Gastrocnemius medialis (tissue), 4 donors: ENCODE results near the gene PKN1. TPM values are rescaled to one million over a fixed set of nuclear protein-coding genes. Genes with fewer than 3 reads are reported as not detected.

ENCODE experiments used
- ATAC-seq, 2 donors: fragments of 150-250 bp; one replicate each; pipeline ENCODE4 v1.9.1; 2016
- DNase-seq, 2 donors: peaks; one replicate each; pipeline ENCODE4 v3.0.0-alpha.2; 2019
- H3K27ac ChIP-seq, 4 donors: fragments of 200-600 bp; sonication (generic); 1 replicate in 1 of 4; 2 replicates in 3 of 4; pipeline ENCODE4 v1.5.1; 2016 to 2018; ENCODE audit warnings: mild to moderate bottlenecking in 2 of 4, moderate library complexity in 1 of 4
- H3K27me3 ChIP-seq, 3 donors: fragments of 200-600 bp; sonication (generic) in 2 of 3; 1 replicate in 1 of 3; 2 replicates in 2 of 3; pipeline versions ENCODE4 v1.5.1 to v1.6.0; 2016 to 2019; ENCODE audit warnings: mild to moderate bottlenecking in 1 of 3, moderate library complexity in 1 of 3
- H3K36me3 ChIP-seq, 2 donors: fragments of 200-600 bp; sonication (generic) in 1 of 2; one replicate each; pipeline ENCODE4 v1.5.1; 2017 to 2018
- H3K4me1 ChIP-seq, 2 donors: fragments of 200-600 bp; sonication (generic) in 1 of 2; one replicate each; pipeline ENCODE4 v1.5.1; 2016 to 2017; ENCODE audit warnings: mild to moderate bottlenecking in 2 of 2
- H3K4me3 ChIP-seq, 4 donors: fragments of 200-600 bp; sonication (generic) in 3 of 4; 1 replicate in 1 of 4; 2 replicates in 3 of 4; pipeline ENCODE4 v1.5.1; 2016 to 2019; ENCODE audit warnings: mild to moderate bottlenecking in 2 of 4
- H3K9me3 ChIP-seq, 3 donors: fragments of 200-600 bp; sonication (generic) in 2 of 3; 1 replicate in 1 of 3; 2 replicates in 2 of 3; pipeline ENCODE4 v1.5.1; 2016 to 2019
- CTCF ChIP-seq, 5 experiments: fragments of 450-650 bp in 3 of 5; fragments of 200-600 bp in 2 of 5; sonication (generic) in 2 of 5; IDR thresholded peaks in 4 of 5; conservative IDR thresholded peaks in 1 of 5; 1 replicate in 4 of 5; 2 replicates in 1 of 5; pipeline ENCODE4 v1.5.1; 2016 to 2019; ENCODE audit warnings: antibody characterized with exemption in 5 of 5, mild to moderate bottlenecking in 3 of 5, moderate library complexity in 3 of 5
- POLR2A ChIP-seq, 2 donors: fragments of 450-650 bp; IDR thresholded peaks; one replicate each; pipeline ENCODE4 v1.6.1; 2017; ENCODE audit warnings: antibody characterized with exemption in 2 of 2, mild to moderate bottlenecking in 2 of 2, moderate library complexity in 2 of 2
- in situ Hi-C, 4 donors: fragments of 200-750 bp; cut with MboI; loops; one replicate each; pipeline versions ENCODE4 v1.15.0 to v1.8.0; 2017; ENCODE audit warnings: low sequenced_read_pairs in 4 of 4
- intact Hi-C: fragments of 100-400 bp; cut with DNase I; formaldehyde crosslinking; loops from one replicate; pipeline ENCODE4 v1.15.1; 2023; ENCODE audit warnings: low total_unique reads
- total RNA-seq, 4 donors: library from RNA; depleted of rRNA; stranded (reverse); fragments of >200 nt; gene quantifications; one replicate each; pipeline versions ENCODE4 v1.1.0 to v1.2.3, GENCODE V29; 2016

PKN1 gene
- total RNA-seq, 4 donors from 2014 or later: 52.1 to 130 (median 81.3) TPM

GRCh38 chr19:14412996-14413692 is 20.0 kb upstream of the PKN1 start:
- H3K36me3 ChIP-seq: peaks cover 0 to 47% of the 10 kb centered on the region in 2 donors
- no peaks in the 10 kb centered on the region for H3K27me3 ChIP-seq
- peaks cover 15% of the 10 kb centered on the region in 2 donors for H3K4me1 ChIP-seq
- no peak overlapping the region for H3K27ac ChIP-seq
- H3K9me3 ChIP-seq: no peaks in the 10 kb centered on the region
- ATAC-seq: no peak
- intact Hi-C loops: no loop called here
- no peak for DNase-seq
- TF ChIP-seq POLR2A (IDR thresholded peaks at IDR 0.05): no peak
- no peak for TF ChIP-seq CTCF (IDR thresholded peaks at IDR 0.05 in 4 of 5, conservative IDR thresholded peaks at IDR 0.05 in 1 of 5)
- in situ Hi-C loops: no loop called here
- H3K4me3 ChIP-seq: no peak overlapping the region

GRCh38 chr19:14413693-14414181 is 19.4 kb upstream of the PKN1 start:
- Histone ChIP-seq H3K27ac (no peak overlapping the region), H3K27me3 (no peaks in the 10 kb centered on the region), H3K4me1 (peaks cover 18 to 20% of the 10 kb centered on the region in 2 donors), H3K36me3 (peaks cover 0 to 41% of the 10 kb centered on the region in 2 donors), H3K4me3 (no peak overlapping the region), H3K9me3 (no peaks in the 10 kb centered on the region)
- TF ChIP-seq CTCF (IDR thresholded peaks at IDR 0.05 in 4 of 5, conservative IDR thresholded peaks at IDR 0.05 in 1 of 5) (no peak), POLR2A (IDR thresholded peaks at IDR 0.05) (no peak)
- ATAC-seq (no peak), DNase-seq (no peak)
- intact Hi-C loops: no loop called here
- in situ Hi-C loops: no loop called here

GRCh38 chr19:14414926-14415690 is 18.0 kb upstream of the PKN1 start:
- DNase-seq: no peak
- Histone ChIP-seq H3K4me1 (peaks cover 18 to 20% of the 10 kb centered on the region in 2 donors), H3K4me3 (no peak overlapping the region), H3K9me3 (no peaks in the 10 kb centered on the region), H3K36me3 (peaks cover 0 to 28% of the 10 kb centered on the region in 2 donors), H3K27ac (no peak overlapping the region), H3K27me3 (no peaks in the 10 kb centered on the region)
- no peak for TF ChIP-seq CTCF (IDR thresholded peaks at IDR 0.05 in 4 of 5, conservative IDR thresholded peaks at IDR 0.05 in 1 of 5)
- no peak for TF ChIP-seq POLR2A (IDR thresholded peaks at IDR 0.05)
- no peak for ATAC-seq
- in situ Hi-C loops (no loop called here), intact Hi-C loops (no loop called here)

- Histone ChIP-seq H3K36me3 (peaks cover 0 to 12% of the 10 kb centered on the region in 2 donors), H3K27me3 (no peaks in the 10 kb centered on the region), H3K9me3 (no peaks in the 10 kb centered on the region), H3K4me1 (peaks cover 18 to 20% of the 10 kb centered on the region in 2 donors), H3K27ac (no peak overlapping the region), H3K4me3 (no peak overlapping the region)
- TF ChIP-seq POLR2A (IDR thresholded peaks at IDR 0.05) (no peak), CTCF (IDR thresholded peaks at IDR 0.05 in 4 of 5, conservative IDR thresholded peaks at IDR 0.05 in 1 of 5) (no peak)
- intact Hi-C loops: no loop called here
- ATAC-seq: no peak
- in situ Hi-C loops: no loop called here
- DNase-seq: no peak
Measured at GRCh38 chr19:14416817-14417231, 16.3 kb upstream of the PKN1 start.
